SU-DHL-6 (cell line): ENCODE measurements around the gene NT5C.

Experiments
- EZH2phosphoT487 ChIP-seq: fragments of 200-600 bp; sonication (generic), shearing (Covaris generic); conservative IDR thresholded peaks from 2 replicates; pipeline ENCODE4 v1.6.1; 2018; ENCODE audit warnings: mild to moderate bottlenecking, antibody characterized with exemption, low read length, moderate library complexity, mixed read lengths
- TF ChIP-seq, protein P1 (sequence below): fragments of 200-600 bp; sonication (generic); IDR thresholded peaks from one replicate; pipeline ENCODE4 v1.5.1; 2017; ENCODE audit warnings: antibody characterized with exemption, mild to moderate bottlenecking, low read length, moderate library complexity; ENCODE audit not compliant: insufficient read depth, poor library complexity, severe bottlenecking

- TF ChIP-seq, protein P1, sequence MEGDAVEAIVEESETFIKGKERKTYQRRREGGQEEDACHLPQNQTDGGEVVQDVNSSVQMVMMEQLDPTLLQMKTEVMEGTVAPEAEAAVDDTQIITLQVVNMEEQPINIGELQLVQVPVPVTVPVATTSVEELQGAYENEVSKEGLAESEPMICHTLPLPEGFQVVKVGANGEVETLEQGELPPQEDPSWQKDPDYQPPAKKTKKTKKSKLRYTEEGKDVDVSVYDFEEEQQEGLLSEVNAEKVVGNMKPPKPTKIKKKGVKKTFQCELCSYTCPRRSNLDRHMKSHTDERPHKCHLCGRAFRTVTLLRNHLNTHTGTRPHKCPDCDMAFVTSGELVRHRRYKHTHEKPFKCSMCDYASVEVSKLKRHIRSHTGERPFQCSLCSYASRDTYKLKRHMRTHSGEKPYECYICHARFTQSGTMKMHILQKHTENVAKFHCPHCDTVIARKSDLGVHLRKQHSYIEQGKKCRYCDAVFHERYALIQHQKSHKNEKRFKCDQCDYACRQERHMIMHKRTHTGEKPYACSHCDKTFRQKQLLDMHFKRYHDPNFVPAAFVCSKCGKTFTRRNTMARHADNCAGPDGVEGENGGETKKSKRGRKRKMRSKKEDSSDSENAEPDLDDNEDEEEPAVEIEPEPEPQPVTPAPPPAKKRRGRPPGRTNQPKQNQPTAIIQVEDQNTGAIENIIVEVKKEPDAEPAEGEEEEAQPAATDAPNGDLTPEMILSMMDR: no peak
- no peak for TF ChIP-seq EZH2phosphoT487
These were observed 16.8 kb downstream of the NT5C start for GRCh38 chr17:75114552-75115314.
